ENCODE measurements around the gene TCF3.

Gene TCF3

GRCh38 chr19:1613146-1613545, 39.3 kb downstream of the TCF3 start:
- TF ChIP-seq POLR2AphosphoS5 (IDR thresholded peaks at IDR 0.05; ENCODE audit: low read depth, low read length) (no peak), TAF1 (IDR thresholded peaks at IDR 0.05; ENCODE audit: low read depth, low read length) (no peak), POLR2A (IDR thresholded peaks at IDR 0.05; ENCODE audit: low read depth, low read length) (no peak), SPI1 (IDR thresholded peaks at IDR 0.05; ENCODE audit: low read depth, low read length) (no peak), POU2F2 (IDR thresholded peaks at IDR 0.05; ENCODE audit: low read depth, low read length) (no peak)
- DNase-seq (ENCODE audit: insufficient read length, low spot score): no peak
- FAIRE-seq: no peak

- FAIRE-seq (peak; percentile 83), DNase-seq (ENCODE audit: insufficient read length, low spot score) (no peak)
- TF ChIP-seq SPI1 (IDR thresholded peaks at IDR 0.05; ENCODE audit: low read depth, low read length) (no peak), PAX5 (IDR thresholded peaks at IDR 0.05; ENCODE audit: insufficient read depth, low read length, severe bottlenecking) (no peak), POLR2A (IDR thresholded peaks at IDR 0.05; ENCODE audit: low read depth, low read length) (no peak), TAF1 (IDR thresholded peaks at IDR 0.05; ENCODE audit: low read depth, low read length) (no peak), POU2F2 (IDR thresholded peaks at IDR 0.05; ENCODE audit: low read depth, low read length) (no peak)
Observed at GRCh38 chr19:1612114-1613086, 40.0 kb downstream of the TCF3 start.

GRCh38 chr19:1611353-1611752, 41.1 kb downstream of the TCF3 start:
- TF ChIP-seq POLR2AphosphoS5 (IDR thresholded peaks at IDR 0.05; ENCODE audit: low read depth, low read length) (no peak), POLR2A (IDR thresholded peaks at IDR 0.05; ENCODE audit: low read depth, low read length) (no peak), POU2F2 (IDR thresholded peaks at IDR 0.05; ENCODE audit: low read depth, low read length) (no peak), SPI1 (IDR thresholded peaks at IDR 0.05; ENCODE audit: low read depth, low read length) (no peak), TAF1 (IDR thresholded peaks at IDR 0.05; ENCODE audit: low read depth, low read length) (no peak), PAX5 (IDR thresholded peaks at IDR 0.05; ENCODE audit: insufficient read depth, low read length, severe bottlenecking) (no peak)
- DNase-seq (ENCODE audit: insufficient read length, low spot score) (no peak), FAIRE-seq (no peak)

- no peak for FAIRE-seq
- no peak for TF ChIP-seq PAX5 (IDR thresholded peaks at IDR 0.05; ENCODE audit: insufficient read depth, low read length, severe bottlenecking)
- no peak for TF ChIP-seq SPI1 (IDR thresholded peaks at IDR 0.05; ENCODE audit: low read depth, low read length)
- no peak for TF ChIP-seq TAF1 (IDR thresholded peaks at IDR 0.05; ENCODE audit: low read depth, low read length)
- no peak for TF ChIP-seq POLR2AphosphoS5 (IDR thresholded peaks at IDR 0.05; ENCODE audit: low read depth, low read length)
- no peak for TF ChIP-seq POLR2A (IDR thresholded peaks at IDR 0.05; ENCODE audit: low read depth, low read length)
- TF ChIP-seq POU2F2 (IDR thresholded peaks at IDR 0.05; ENCODE audit: low read depth, low read length): no peak
- DNase-seq (ENCODE audit: insufficient read length, low spot score): no peak
Observed at GRCh38 chr19:1610579-1610978, 41.8 kb downstream of the TCF3 start.

- no peak for DNase-seq (ENCODE audit: insufficient read length, low spot score)
- TF ChIP-seq POLR2A (IDR thresholded peaks at IDR 0.05; ENCODE audit: low read depth, low read length) (no peak), SPI1 (IDR thresholded peaks at IDR 0.05; ENCODE audit: low read depth, low read length) (no peak), POLR2AphosphoS5 (IDR thresholded peaks at IDR 0.05; ENCODE audit: low read depth, low read length) (no peak), TAF1 (IDR thresholded peaks at IDR 0.05; ENCODE audit: low read depth, low read length) (no peak), PAX5 (IDR thresholded peaks at IDR 0.05; ENCODE audit: insufficient read depth, low read length, severe bottlenecking) (no peak), POU2F2 (IDR thresholded peaks at IDR 0.05; ENCODE audit: low read depth, low read length) (no peak)
- no peak for FAIRE-seq
Observed at GRCh38 chr19:1609680-1610474, 42.5 kb downstream of the TCF3 start.

- FAIRE-seq (no peak), DNase-seq (ENCODE audit: insufficient read length, low spot score) (no peak)
- TF ChIP-seq POLR2A (IDR thresholded peaks at IDR 0.05; ENCODE audit: low read depth, low read length) (no peak), POLR2AphosphoS5 (IDR thresholded peaks at IDR 0.05; ENCODE audit: low read depth, low read length) (no peak), POU2F2 (IDR thresholded peaks at IDR 0.05; ENCODE audit: low read depth, low read length) (no peak), PAX5 (IDR thresholded peaks at IDR 0.05; ENCODE audit: insufficient read depth, low read length, severe bottlenecking) (no peak), SPI1 (IDR thresholded peaks at IDR 0.05; ENCODE audit: low read depth, low read length) (no peak), TAF1 (IDR thresholded peaks at IDR 0.05; ENCODE audit: low read depth, low read length) (no peak)
Observed at GRCh38 chr19:1609103-1609396, 43.4 kb downstream of the TCF3 start.

- no peak for DNase-seq (ENCODE audit: insufficient read length, low spot score)
- TF ChIP-seq SPI1 (IDR thresholded peaks at IDR 0.05; ENCODE audit: low read depth, low read length) (no peak), POLR2A (IDR thresholded peaks at IDR 0.05; ENCODE audit: low read depth, low read length) (no peak), TAF1 (IDR thresholded peaks at IDR 0.05; ENCODE audit: low read depth, low read length) (no peak), POU2F2 (IDR thresholded peaks at IDR 0.05; ENCODE audit: low read depth, low read length) (no peak), PAX5 (IDR thresholded peaks at IDR 0.05; ENCODE audit: insufficient read depth, low read length, severe bottlenecking) (no peak), POLR2AphosphoS5 (IDR thresholded peaks at IDR 0.05; ENCODE audit: low read depth, low read length) (no peak; the same call in 1 of the 2 replicates)
- FAIRE-seq: peak; percentile 47
Observed at GRCh38 chr19:1608359-1609102, 43.9 kb downstream of the TCF3 start.

GRCh38 chr19:1606138-1606651, 46.2 kb downstream of the TCF3 start:
- FAIRE-seq: no peak
- TF ChIP-seq POLR2AphosphoS5 (IDR thresholded peaks at IDR 0.05; ENCODE audit: low read depth, low read length): no peak
- no peak for TF ChIP-seq POU2F2 (IDR thresholded peaks at IDR 0.05; ENCODE audit: low read depth, low read length)
- TF ChIP-seq POLR2A (IDR thresholded peaks at IDR 0.05; ENCODE audit: low read depth, low read length): no peak
- TF ChIP-seq SPI1 (IDR thresholded peaks at IDR 0.05; ENCODE audit: low read depth, low read length): no peak
- no peak for TF ChIP-seq PAX5 (IDR thresholded peaks at IDR 0.05; ENCODE audit: insufficient read depth, low read length, severe bottlenecking)
- no peak for TF ChIP-seq TAF1 (IDR thresholded peaks at IDR 0.05; ENCODE audit: low read depth, low read length)
- DNase-seq (ENCODE audit: insufficient read length, low spot score): no peak
